H9 (cell line): ENCODE results near the gene ZNF18. TPM values are rescaled to one million over a fixed set of nuclear protein-coding genes. Genes with fewer than 3 reads are reported as not detected.

Source experiments
- DNase-seq: peaks from one replicate; pipeline ENCODE4 v3.0.0-alpha.2; 2017
- H2AFZ ChIP-seq: one replicate; pipeline ENCODE4 v1.6.1; 2013; ENCODE audit warnings: mild to moderate bottlenecking, low read length, control low read depth, moderate library complexity
- H2AK5ac ChIP-seq: 2 replicates; pipeline ENCODE4 v1.6.1; 2013; ENCODE audit warnings: low read length, control low read depth, mixed read lengths; ENCODE audit not compliant: insufficient read length
- H2BK120ac ChIP-seq: one replicate; pipeline ENCODE4 v1.6.1; 2013; ENCODE audit warnings: low read depth, mild to moderate bottlenecking, low read length, control low read depth, inconsistent platforms; ENCODE audit not compliant: poor library complexity, severe bottlenecking
- H2BK12ac ChIP-seq: 2 replicates; pipeline ENCODE4 v1.6.1; 2013; ENCODE audit warnings: low read length, control low read depth, mixed read lengths, low read depth; ENCODE audit not compliant: insufficient read length
- H2BK15ac ChIP-seq: 2 replicates; pipeline ENCODE4 v1.6.1; 2013; ENCODE audit warnings: low read depth, low read length, control low read depth
- H2BK20ac ChIP-seq: one replicate; pipeline ENCODE4 v1.6.1; 2013; ENCODE audit warnings: low read depth, mild to moderate bottlenecking, low read length, control low read depth, inconsistent platforms; ENCODE audit not compliant: poor library complexity, severe bottlenecking
- H2BK5ac ChIP-seq: 2 replicates; pipeline ENCODE4 v1.6.1; 2013; ENCODE audit warnings: low read length, control low read depth, mixed read lengths; ENCODE audit not compliant: insufficient read length
- H3K14ac ChIP-seq: 2 replicates; pipeline ENCODE4 v1.6.1; 2013; ENCODE audit warnings: low read length, control low read depth; ENCODE audit not compliant: insufficient read depth
- H3K18ac ChIP-seq: 2 replicates; pipeline ENCODE4 v1.6.1; 2013; ENCODE audit warnings: low read depth, mild to moderate bottlenecking, mixed read lengths, low read length, control low read depth; ENCODE audit not compliant: insufficient read length
- H3K23ac ChIP-seq: 2 replicates; pipeline ENCODE4 v1.6.1; 2013; ENCODE audit warnings: low read length, control low read depth, mixed read lengths, low read depth; ENCODE audit not compliant: insufficient read length
- H3K23me2 ChIP-seq: 2 replicates; pipeline ENCODE4 v1.6.1; 2013; ENCODE audit warnings: low read depth, mild to moderate bottlenecking, mixed read lengths, low read length, control low read depth; ENCODE audit not compliant: insufficient read length, poor library complexity, severe bottlenecking
- H3K27ac ChIP-seq: 2 replicates; pipeline ENCODE4 v1.5.1; 2013; ENCODE audit warnings: low read length, control low read depth, mixed read lengths, low read depth; ENCODE audit not compliant: insufficient read length
- H3K27me3 ChIP-seq: 2 replicates; pipeline ENCODE4 v1.6.1; 2013; ENCODE audit warnings: low read length, control low read depth, inconsistent platforms; ENCODE audit not compliant: insufficient read depth
- H3K4ac ChIP-seq: 2 replicates; pipeline ENCODE4 v1.6.1; 2013; ENCODE audit warnings: low read depth, mild to moderate bottlenecking, control low read depth, inconsistent platforms, low read length, moderate library complexity
- H3K4me1 ChIP-seq: 2 replicates; pipeline ENCODE4 v1.6.1; 2013; ENCODE audit warnings: low read length, control low read depth, inconsistent platforms; ENCODE audit not compliant: insufficient read depth
- H3K4me2 ChIP-seq: 2 replicates; pipeline ENCODE4 v1.6.1; 2013; ENCODE audit warnings: low read length, control low read depth, mixed read lengths; ENCODE audit not compliant: insufficient read length, insufficient read depth
- H3K56ac ChIP-seq: 2 replicates; pipeline ENCODE4 v1.6.1; 2013; ENCODE audit warnings: low read depth, mild to moderate bottlenecking, mixed read lengths, low read length, control low read depth; ENCODE audit not compliant: insufficient read length
- H3K79me1 ChIP-seq: 2 replicates; pipeline ENCODE4 v1.6.1; 2013; ENCODE audit warnings: low read depth, mild to moderate bottlenecking, moderate library complexity, low read length, control low read depth, inconsistent platforms; ENCODE audit not compliant: insufficient read depth, poor library complexity, severe bottlenecking
- H3K79me2 ChIP-seq: 2 replicates; pipeline ENCODE4 v1.6.1; 2013; ENCODE audit warnings: low read length, control low read depth, inconsistent platforms; ENCODE audit not compliant: insufficient read depth
- H3K9ac ChIP-seq: 2 replicates; pipeline ENCODE4 v1.6.1; 2013; ENCODE audit warnings: low read length, control low read depth, mixed read lengths; ENCODE audit not compliant: insufficient read length; ENCODE audit errors: extremely low read depth
- H3K9me3 ChIP-seq: one replicate; pipeline ENCODE4 v1.6.1; 2013; ENCODE audit warnings: low read depth, low read length, inconsistent platforms; ENCODE audit not compliant: control insufficient read depth
- H3T11ph ChIP-seq: one replicate; pipeline ENCODE4 v1.6.1; 2013; ENCODE audit warnings: mild to moderate bottlenecking, low read length, control low read depth, inconsistent platforms
- H4K20me1 ChIP-seq: one replicate; pipeline ENCODE4 v1.6.1; 2013; ENCODE audit not compliant: control insufficient read depth, insufficient read length, insufficient read depth
- H4K5ac ChIP-seq: 2 replicates; pipeline ENCODE4 v1.6.1; 2013; ENCODE audit warnings: low read depth, mild to moderate bottlenecking, mixed read lengths, low read length, control low read depth; ENCODE audit not compliant: insufficient read length
- H4K8ac ChIP-seq: replicated peaks from 2 replicates; pipeline ENCODE4 v1.6.1; 2013; ENCODE audit warnings: low read length, control low read depth, mixed read lengths, low read depth; ENCODE audit not compliant: insufficient read length
- H4K91ac ChIP-seq: 2 replicates; pipeline ENCODE4 v1.6.1; 2013; ENCODE audit warnings: low read depth, mild to moderate bottlenecking, moderate library complexity, mixed read lengths, low read length, control low read depth; ENCODE audit not compliant: insufficient read length
- H3K27ac Mint-ChIP-seq, 3 experiments: 2 replicates in 2 of 3; 3 replicates in 1 of 3; pipeline ENCODE4 v1.8.0; 2020 to 2021; ENCODE audit warnings: mixed read lengths in 3 of 3, mild to moderate bottlenecking in 1 of 3, moderate library complexity in 1 of 3
- H3K27me3 Mint-ChIP-seq: 2 replicates; pipeline ENCODE4 v1.8.0; 2021; ENCODE audit warnings: low read depth, mild to moderate bottlenecking, moderate library complexity, mixed read lengths
- H3K36me3 Mint-ChIP-seq, 3 experiments: 2 replicates in 2 of 3; 3 replicates in 1 of 3; pipeline ENCODE4 v1.8.0; 2020 to 2021; ENCODE audit warnings: low read depth in 3 of 3, mixed read lengths in 3 of 3; ENCODE audit not compliant: insufficient read depth in 1 of 3
- H3K4me1 Mint-ChIP-seq, 2 experiments: 2 replicates each; pipeline ENCODE4 v1.8.0; 2020; ENCODE audit warnings: mixed read lengths in 2 of 2
- H3K4me3 Mint-ChIP-seq, 2 experiments: 2 replicates in 1 of 2; 3 replicates in 1 of 2; pipeline ENCODE4 v1.8.0; 2020 to 2021; ENCODE audit warnings: mild to moderate bottlenecking in 2 of 2, mixed read lengths in 2 of 2, moderate library complexity in 1 of 2
- H3K9me3 Mint-ChIP-seq, 2 experiments: 2 replicates in 1 of 2; 3 replicates in 1 of 2; pipeline ENCODE4 v1.8.0; 2020; ENCODE audit warnings: mild to moderate bottlenecking in 2 of 2, mixed read lengths in 2 of 2, moderate library complexity in 1 of 2
- CTCF ChIP-seq: fragments of 200-600 bp; sonication (generic); conservative IDR thresholded peaks from 3 replicates; pipeline ENCODE4 v1.8.0; 2021; ENCODE audit warnings: antibody characterized with exemption, mild to moderate bottlenecking
- WGBS: extraction: QIAGEN DNeasy Blood & Tissue Kit; methylation state at CpG from one replicate; pipeline ENCODE4 v1.1.7; 2013; ENCODE audit warnings: missing lambda C conversion rate, low lambda C conversion rate, mixed read lengths; ENCODE audit not compliant: insufficient read length; ENCODE audit errors: extremely low coverage; 5-methylcytosine and 5-hydroxymethylcytosine counted together
- total RNA-seq: library from RNA; stranded (reverse); gene quantifications from 2 replicates; pipeline ENCODE4 v1.2.1, GENCODE V29; 2021

ZNF18 gene
- total RNA-seq, 1 experiment from 2014 or later = 6.8 TPM

DNA sequence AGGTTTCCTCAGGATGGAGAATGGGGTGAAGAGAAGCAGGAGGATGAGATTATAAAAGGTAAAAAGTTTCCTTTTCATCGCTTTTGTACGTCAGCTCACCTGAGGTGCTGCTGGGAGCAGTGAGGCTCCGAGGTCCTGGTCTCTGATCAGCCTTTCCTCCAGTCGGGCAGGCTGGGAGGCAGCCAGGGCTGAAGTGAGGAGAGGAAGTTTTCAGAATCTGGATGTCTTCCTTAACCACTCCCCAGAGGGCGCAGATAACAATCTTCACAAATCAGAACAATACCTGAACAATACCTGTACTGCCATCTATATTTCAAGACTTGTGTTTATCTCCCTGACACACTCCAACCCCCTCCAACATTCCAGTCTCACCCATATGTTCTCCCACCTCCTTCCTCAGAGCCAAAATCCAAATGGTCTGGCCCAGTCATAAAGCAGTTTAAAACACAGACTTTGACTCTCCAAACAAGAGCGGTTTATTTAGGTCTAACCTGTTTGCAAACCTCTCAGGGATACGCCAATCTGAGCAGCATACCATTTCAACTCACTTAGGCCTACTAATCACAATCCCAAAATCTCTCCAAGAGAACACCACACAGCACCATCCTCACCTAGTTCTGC, 6.8 kb downstream of the ZNF18 start:
- peak overlapping the region in 1 of 2 experiments; percentile 36; a peak in 1 of 5 replicates for H3K4me3 Mint-ChIP-seq
- WGBS = no CpG with 5 or more reads among the region's 7 CpGs
- Histone ChIP-seq H3K4ac (no peak overlapping the region), H3K79me2 (no peaks in the 10 kb centered on the region), H4K8ac (no peak overlapping the region), H3K9ac (no peak overlapping the region), H3K23me2 (no peaks in the 10 kb centered on the region), H3K23ac (no peak overlapping the region), H2AK5ac (no peak overlapping the region), H2BK12ac (no peak overlapping the region), H3K4me1 (peaks cover 8% of the 10 kb centered on the region; the same call in 1 of the 2 replicates), H2BK15ac (no peak overlapping the region), H3K79me1 (no peaks in the 10 kb centered on the region), H4K20me1 (no peaks in the 10 kb centered on the region), H2BK120ac (no peak overlapping the region), H3K56ac (no peak overlapping the region), H2BK5ac (no peak overlapping the region), H2AFZ (no peak overlapping the region), H2BK20ac (peak overlapping the region; percentile 78), H4K5ac (no peak overlapping the region), H3K9me3 (no peaks in the 10 kb centered on the region), H3T11ph (no peak overlapping the region), H3K4me2 (no peak overlapping the region), H3K27ac (peak overlapping the region; percentile 53), H3K14ac (no peak overlapping the region), H3K27me3 (no peaks in the 10 kb centered on the region), H4K91ac (no peak overlapping the region), H3K18ac (no peak overlapping the region)
- H3K9me3 Mint-ChIP-seq = no peaks in the 10 kb centered on the region
- peak overlapping the region in 1 of 3 experiments; percentile 85; a peak in 4 of 7 replicates for H3K27ac Mint-ChIP-seq
- peaks cover 32 to 37% of the 10 kb centered on the region in 2 experiments for H3K4me1 Mint-ChIP-seq
- no peak for DNase-seq
- no peak for TF ChIP-seq CTCF
- H3K36me3 Mint-ChIP-seq = peaks cover 18 to 35% (median 32%) of the 10 kb centered on the region in 3 experiments; a peak in 6 of 7 replicates
- H3K27me3 Mint-ChIP-seq = no peaks in the 10 kb centered on the region; the same call in 1 of the 2 replicates
